K562 (cell line): ENCODE data around the gene YPEL1. TPM values are rescaled to one million over a fixed set of nuclear protein-coding genes. Genes with fewer than 3 reads are reported as not detected.

Experiments
- ASH1L ChIP-seq: fragments of 450-650 bp; IDR thresholded peaks from 2 replicates; pipeline ENCODE4 v1.6.1; 2018; ENCODE audit warnings: borderline replicate concordance, mild to moderate bottlenecking, low read depth; ENCODE audit not compliant: partially characterized antibody
- BHLHE40 ChIP-seq: IDR thresholded peaks from 2 replicates; pipeline ENCODE4 v1.6.1; 2011; ENCODE audit warnings: low read length, improper control_type of control experiment
- CTBP1 ChIP-seq: fragments of 450-650 bp; IDR thresholded peaks from 2 replicates; pipeline ENCODE4 v1.6.1; 2016; ENCODE audit warnings: borderline replicate concordance
- DMBX1 ChIP-seq: fragments of 250-450 bp; sonication (Bioruptor Pico); IDR thresholded peaks from 2 replicates; pipeline ENCODE4 v1.8.0; 2022; ENCODE audit warnings: inconsistent platforms, mild to moderate bottlenecking, moderate library complexity, borderline replicate concordance
- FOS ChIP-seq: IDR thresholded peaks from 3 replicates; pipeline ENCODE4 v1.6.1; 2011; ENCODE audit not compliant: insufficient read length; ENCODE audit errors: extremely low read depth
- JUND ChIP-seq, 2 experiments: IDR thresholded peaks; 2 replicates in 1 of 2; 3 replicates in 1 of 2; pipeline ENCODE4 v1.6.1; 2011; ENCODE audit warnings: borderline replicate concordance in 2 of 2, low read depth in 2 of 2, low read length in 2 of 2, improper control_type of control experiment in 1 of 2, missing biosample characterization in 1 of 2, missing genetic modification characterization in 1 of 2, missing genetic modification reagents in 1 of 2
- POLR2AphosphoS5 ChIP-seq: IDR thresholded peaks from 2 replicates; pipeline ENCODE4 v1.6.1; 2011; ENCODE audit warnings: mild to moderate bottlenecking, low read depth, low read length, moderate library complexity; ENCODE audit not compliant: control insufficient read depth, insufficient read depth
- PTRF ChIP-seq: fragments of 450-650 bp; IDR thresholded peaks from 2 replicates; pipeline ENCODE4 v1.6.1; 2016; ENCODE audit warnings: mild to moderate bottlenecking, missing genetic modification characterization, missing compliant biosample characterization
- RBM25 ChIP-seq: fragments of 200-400 bp; formaldehyde crosslinking; IDR thresholded peaks from 2 replicates; pipeline ENCODE4 v1.6.1; 2018; ENCODE audit warnings: low read length, low read depth, moderate library complexity; ENCODE audit not compliant: severe bottlenecking
- SIN3B ChIP-seq: fragments of 450-650 bp; IDR thresholded peaks from 2 replicates; pipeline ENCODE4 v1.6.1; 2017; ENCODE audit warnings: low read depth, mild to moderate bottlenecking, moderate library complexity
- SP2 ChIP-seq: IDR thresholded peaks from 2 replicates; pipeline ENCODE4 v1.6.1; 2011; ENCODE audit warnings: mild to moderate bottlenecking, low read depth, low read length, moderate library complexity; ENCODE audit not compliant: poor library complexity, severe bottlenecking; ENCODE audit errors: extremely low read depth
- TFE3 ChIP-seq: fragments of 450-650 bp; formaldehyde crosslinking; IDR thresholded peaks from 2 replicates; pipeline ENCODE4 v1.4.0; 2020; ENCODE audit warnings: mild to moderate bottlenecking, mixed read lengths
- ZC3H11A ChIP-seq: IDR thresholded peaks from 2 replicates; pipeline ENCODE4 v1.6.1; 2012; ENCODE audit warnings: low read depth, low read length, improper control_type of control experiment
- ZNF23 ChIP-seq: fragments of 250-450 bp; sonication (Bioruptor Pico); IDR thresholded peaks from 2 replicates; pipeline ENCODE4 v1.4.0; 2020; ENCODE audit warnings: mild to moderate bottlenecking
- polyA plus RNA-seq, 8 experiments: library from polyadenylated mRNA; depleted of rRNA in 4 of 8; stranded (reverse) in 5 of 8; unstranded in 3 of 8; fragments of >200 nt; fragmentation: Nextera tagmentation in 2 of 8; fragmentation: Illumina TruSeq in 1 of 8; extraction: Ambion mirVana in 2 of 8; extraction: Trizol in 1 of 8; gene quantifications; 2 replicates each; pipeline versions ENCODE4 v1.2.1 to v1.2.3, GENCODE V29; 2011 to 2014; ENCODE audit warnings: inconsistent platforms in 1 of 8, missing spikeins in 1 of 8
- total RNA-seq, 7 experiments: library from RNA; depleted of rRNA in 6 of 7; stranded (reverse); fragments of >200 nt in 6 of 7; fragmentation: Illumina TruSeq in 2 of 7; extraction: Trizol in 2 of 7; gene quantifications; 2 replicates each; pipeline versions ENCODE4 v1.2.1 to v1.2.3, GENCODE V29; 2011 to 2021; ENCODE audit warnings: low replicate concordance in 1 of 7
- TF ChIP-seq, protein P1 (sequence below): fragments of 250-450 bp; sonication (Bioruptor Pico); IDR thresholded peaks from 2 replicates; pipeline ENCODE4 v1.4.0; 2020

YPEL1 gene
- total and polyA plus RNA-seq, 9 of the 15 experiments (the other 6 are each of a cell fraction or from before 2014, with no cell fraction given), result 0.07 to 2.2 (median 0.46) TPM

DNA sequence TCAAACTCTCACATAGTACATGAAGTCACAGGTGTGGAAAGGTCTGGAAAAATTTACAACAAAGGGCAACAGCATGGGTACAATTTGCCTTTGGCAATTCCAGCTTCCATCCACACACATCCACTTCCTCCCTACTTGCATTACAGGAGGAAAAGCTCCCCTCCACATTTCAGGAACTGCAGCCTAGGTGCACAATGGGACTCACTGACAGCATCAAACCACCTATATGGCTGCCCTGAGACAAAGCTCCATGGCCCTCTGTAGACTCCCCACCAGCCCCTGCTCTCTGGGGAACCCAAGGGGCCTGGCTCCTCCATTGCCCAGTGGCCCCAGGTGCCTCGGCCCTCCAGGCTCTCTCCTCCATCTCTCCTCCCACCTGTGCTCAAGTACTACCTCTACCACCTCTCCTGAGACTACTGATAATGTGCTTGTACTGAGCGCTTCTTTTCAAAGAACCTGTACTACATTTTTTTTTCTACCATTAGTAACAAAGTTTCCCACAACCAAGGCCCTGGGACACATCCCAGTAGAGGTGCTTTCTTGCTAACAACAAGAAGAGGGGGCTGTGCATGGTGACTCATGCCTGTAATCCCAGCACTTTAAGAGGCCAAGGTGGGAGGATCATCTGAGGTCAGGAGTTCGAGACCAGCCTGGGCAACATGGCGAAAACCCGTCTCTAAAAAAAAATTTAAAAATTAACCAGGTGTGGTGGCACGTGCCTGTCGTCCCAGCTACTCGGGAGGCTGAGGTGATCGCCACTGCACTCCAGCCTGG lies 4.9 kb downstream of the YPEL1 start (continued):
- TF ChIP-seq FOS (no peak), PTRF (no peak), DMBX1 (CRISPR knock-in tag) (no peak), SIN3B (no peak), ZNF23 (CRISPR knock-in tag) (no peak), BHLHE40 (peak; percentile 26; the same call in 1 of the 2 replicates), CTBP1 (no peak), JUND (IDR thresholded peaks at IDR 0.05; ENCODE audit: borderline replicate concordance, low read depth, low read length) (peak; percentile 89), JUND (tag; IDR thresholded peaks at IDR 0.05; ENCODE audit: borderline replicate concordance, low read depth, low read length) (no peak), RBM25 (no peak), ASH1L (no peak), POLR2AphosphoS5 (no peak), SP2 (no peak), TFE3 (CRISPR knock-in tag) (no peak), ZC3H11A (no peak)
- TF ChIP-seq, protein P1, sequence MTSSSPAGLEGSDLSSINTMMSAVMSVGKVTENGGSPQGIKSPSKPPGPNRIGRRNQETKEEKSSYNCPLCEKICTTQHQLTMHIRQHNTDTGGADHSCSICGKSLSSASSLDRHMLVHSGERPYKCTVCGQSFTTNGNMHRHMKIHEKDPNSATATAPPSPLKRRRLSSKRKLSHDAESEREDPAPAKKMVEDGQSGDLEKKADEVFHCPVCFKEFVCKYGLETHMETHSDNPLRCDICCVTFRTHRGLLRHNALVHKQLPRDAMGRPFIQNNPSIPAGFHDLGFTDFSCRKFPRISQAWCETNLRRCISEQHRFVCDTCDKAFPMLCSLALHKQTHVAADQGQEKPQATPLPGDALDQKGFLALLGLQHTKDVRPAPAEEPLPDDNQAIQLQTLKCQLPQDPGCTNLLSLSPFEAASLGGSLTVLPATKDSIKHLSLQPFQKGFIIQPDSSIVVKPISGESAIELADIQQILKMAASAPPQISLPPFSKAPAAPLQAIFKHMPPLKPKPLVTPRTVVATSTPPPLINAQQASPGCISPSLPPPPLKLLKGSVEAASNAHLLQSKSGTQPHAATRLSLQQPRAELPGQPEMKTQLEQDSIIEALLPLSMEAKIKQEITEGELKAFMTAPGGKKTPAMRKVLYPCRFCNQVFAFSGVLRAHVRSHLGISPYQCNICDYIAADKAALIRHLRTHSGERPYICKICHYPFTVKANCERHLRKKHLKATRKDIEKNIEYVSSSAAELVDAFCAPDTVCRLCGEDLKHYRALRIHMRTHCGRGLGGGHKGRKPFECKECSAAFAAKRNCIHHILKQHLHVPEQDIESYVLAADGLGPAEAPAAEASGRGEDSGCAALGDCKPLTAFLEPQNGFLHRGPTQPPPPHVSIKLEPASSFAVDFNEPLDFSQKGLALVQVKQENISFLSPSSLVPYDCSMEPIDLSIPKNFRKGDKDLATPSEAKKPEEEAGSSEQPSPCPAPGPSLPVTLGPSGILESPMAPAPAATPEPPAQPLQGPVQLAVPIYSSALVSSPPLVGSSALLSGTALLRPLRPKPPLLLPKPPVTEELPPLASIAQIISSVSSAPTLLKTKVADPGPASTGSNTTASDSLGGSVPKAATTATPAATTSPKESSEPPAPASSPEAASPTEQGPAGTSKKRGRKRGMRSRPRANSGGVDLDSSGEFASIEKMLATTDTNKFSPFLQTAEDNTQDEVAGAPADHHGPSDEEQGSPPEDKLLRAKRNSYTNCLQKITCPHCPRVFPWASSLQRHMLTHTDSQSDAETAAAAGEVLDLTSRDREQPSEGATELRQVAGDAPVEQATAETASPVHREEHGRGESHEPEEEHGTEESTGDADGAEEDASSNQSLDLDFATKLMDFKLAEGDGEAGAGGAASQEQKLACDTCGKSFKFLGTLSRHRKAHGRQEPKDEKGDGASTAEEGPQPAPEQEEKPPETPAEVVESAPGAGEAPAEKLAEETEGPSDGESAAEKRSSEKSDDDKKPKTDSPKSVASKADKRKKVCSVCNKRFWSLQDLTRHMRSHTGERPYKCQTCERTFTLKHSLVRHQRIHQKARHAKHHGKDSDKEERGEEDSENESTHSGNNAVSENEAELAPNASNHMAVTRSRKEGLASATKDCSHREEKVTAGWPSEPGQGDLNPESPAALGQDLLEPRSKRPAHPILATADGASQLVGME (CRISPR knock-in tag), result no peak
